Endodermal cell (in vitro differentiated cells): ENCODE results near the gene MYH14. TPM values are rescaled to one million over a fixed set of nuclear protein-coding genes. Genes with fewer than 3 reads are reported as not detected.
"Not testable (repeated sequence)": the region's sequence is repeated elsewhere in the genome, so short reads cannot be mapped to it uniquely, and the experiment has no call there.

Experiments used
- DNase-seq: peaks from one replicate; pipeline ENCODE4 v3.0.0-alpha.2; 2017
- H3K27ac ChIP-seq: 2 replicates; pipeline ENCODE4 v1.5.1; 2013; ENCODE audit warnings: mild to moderate bottlenecking, low read depth, low read length, moderate library complexity
- H3K27me3 ChIP-seq: 2 replicates; pipeline ENCODE4 v1.6.1; 2013; ENCODE audit warnings: mild to moderate bottlenecking, low read length, moderate library complexity; ENCODE audit not compliant: insufficient read depth, control insufficient read depth, poor library complexity, severe bottlenecking
- H3K36me3 ChIP-seq: 2 replicates; pipeline ENCODE4 v1.7.0; 2013; ENCODE audit warnings: mild to moderate bottlenecking, low read length, moderate library complexity; ENCODE audit not compliant: control insufficient read depth, insufficient read depth
- H3K4me1 ChIP-seq: one replicate; pipeline ENCODE4 v1.7.0; 2013; ENCODE audit warnings: low read length; ENCODE audit not compliant: control insufficient read depth, insufficient read depth
- H3K4me3 ChIP-seq: 2 replicates; pipeline ENCODE4 v1.5.1; 2013; ENCODE audit warnings: mild to moderate bottlenecking, low read length, moderate library complexity
- H3K9ac ChIP-seq: 2 replicates; pipeline ENCODE4 v1.6.1; 2013; ENCODE audit warnings: mild to moderate bottlenecking, low read length, moderate library complexity; ENCODE audit not compliant: poor library complexity, severe bottlenecking; ENCODE audit errors: extremely low read depth
- H3K9me3 ChIP-seq: 2 replicates; pipeline ENCODE4 v1.6.1; 2013; ENCODE audit warnings: mild to moderate bottlenecking, low read length, moderate library complexity; ENCODE audit not compliant: control insufficient read depth
- H3K27ac Mint-ChIP-seq: 2 replicates; pipeline ENCODE4 v1.8.0; 2020; ENCODE audit warnings: mixed read lengths
- H3K27me3 Mint-ChIP-seq: 2 replicates; pipeline ENCODE4 v1.8.0; 2021; ENCODE audit warnings: mild to moderate bottlenecking, mixed read lengths; ENCODE audit not compliant: insufficient read depth
- H3K36me3 Mint-ChIP-seq: 2 replicates; pipeline ENCODE4 v1.8.0; 2020; ENCODE audit warnings: low read depth, mixed read lengths
- H3K4me1 Mint-ChIP-seq: 2 replicates; pipeline ENCODE4 v1.8.0; 2020; ENCODE audit warnings: mixed read lengths
- H3K4me3 Mint-ChIP-seq: 2 replicates; pipeline ENCODE4 v1.8.0; 2020; ENCODE audit warnings: mild to moderate bottlenecking, moderate library complexity, mixed read lengths
- H3K9me3 Mint-ChIP-seq: 2 replicates; pipeline ENCODE4 v1.8.0; 2020; ENCODE audit warnings: mild to moderate bottlenecking, mixed read lengths
- CTCF ChIP-seq: fragments of 200-600 bp; sonication (generic); conservative IDR thresholded peaks from 2 replicates; pipeline ENCODE4 v1.5.0; 2021; ENCODE audit warnings: antibody characterized with exemption, mild to moderate bottlenecking
- WGBS, 2 experiments: methylation state at CpG; one replicate each; pipeline versions ENCODE4 v1.1.5 to v1.1.7; 2013; ENCODE audit warnings: missing lambda C conversion rate in 2 of 2, mixed read lengths in 1 of 2; ENCODE audit not compliant: insufficient coverage in 1 of 2, insufficient read length in 1 of 2; 5-methylcytosine and 5-hydroxymethylcytosine counted together
- total RNA-seq, 2 donors: library from RNA; stranded (reverse); fragmentation: NEBNext Ultra II Directional in 1 of 2; extraction: Animal tissue kit (Norgen Biotek cat#: 25700) in 1 of 2; gene quantifications; 2 replicates in 1 of 2; 3 replicates in 1 of 2; pipeline ENCODE4 v1.2.1, GENCODE V29; 2021

Gene MYH14
- total RNA-seq, 2 donors from 2014 or later, result 12.8 to 16.7 TPM

GRCh38 chr19:50344661-50345318 is 141.4 kb downstream of the MYH14 start:
- no peaks in the 10 kb centered on the region for H3K27me3 Mint-ChIP-seq
- peaks cover 10% of the 10 kb centered on the region for H3K9me3 Mint-ChIP-seq
- no peak for DNase-seq
- H3K4me3 Mint-ChIP-seq, result no peak overlapping the region
- no peak overlapping the region for H3K9ac ChIP-seq
- H3K27me3 ChIP-seq, result no peaks in the 10 kb centered on the region
- no peak for TF ChIP-seq CTCF
- peaks cover 19% of the 10 kb centered on the region for H3K36me3 Mint-ChIP-seq
- H3K36me3 ChIP-seq, result no peaks in the 10 kb centered on the region
- H3K4me1 ChIP-seq, result no peaks in the 10 kb centered on the region
- H3K27ac ChIP-seq, result no peak overlapping the region
- peaks cover 7% of the 10 kb centered on the region for H3K9me3 ChIP-seq
- H3K4me1 Mint-ChIP-seq, result no peaks in the 10 kb centered on the region
- H3K27ac Mint-ChIP-seq, result no peak overlapping the region
- no peak overlapping the region for H3K4me3 ChIP-seq
- WGBS, 2 experiments, result 73 to 79% methylated on average over 4 to 8 of the region's 8 CpGs

DNA sequence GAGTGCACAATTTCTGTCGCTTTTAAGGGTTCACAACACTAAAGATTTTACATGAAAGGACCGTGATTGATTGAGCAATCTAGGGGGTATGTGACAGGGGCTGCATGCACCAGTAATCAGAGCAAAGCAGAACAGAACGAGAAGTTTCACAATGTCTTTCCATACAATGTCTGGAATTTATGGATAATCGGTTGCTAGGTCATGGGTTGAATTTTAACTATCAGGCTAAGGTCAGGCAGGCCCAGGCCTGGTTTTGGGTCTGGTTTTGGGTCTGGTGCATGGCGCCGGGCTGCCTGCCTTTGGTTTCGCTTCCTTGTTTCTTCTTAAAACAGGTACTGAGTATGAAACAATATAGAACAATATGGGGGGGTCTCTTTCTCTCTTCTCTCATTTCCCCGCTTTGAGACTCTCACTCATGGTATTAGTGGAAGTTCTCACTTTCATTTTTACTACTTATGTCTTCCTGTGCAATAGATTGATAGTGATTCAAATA is 143.7 kb downstream of the MYH14 start:
- WGBS, 2 experiments, result 76 to 83% methylated on average over 2 to 7 of the region's 8 CpGs
- not testable (repeated sequence) for H3K9ac ChIP-seq, H3K27ac ChIP-seq, H3K27ac Mint-ChIP-seq, H3K4me1 Mint-ChIP-seq, H3K4me3 Mint-ChIP-seq, H3K27me3 ChIP-seq, H3K4me3 ChIP-seq, DNase-seq, H3K27me3 Mint-ChIP-seq, H3K9me3 ChIP-seq, H3K36me3 ChIP-seq, H3K9me3 Mint-ChIP-seq, H3K4me1 ChIP-seq
- peaks cover 12% of the 10 kb centered on the region for H3K36me3 Mint-ChIP-seq

DNA sequence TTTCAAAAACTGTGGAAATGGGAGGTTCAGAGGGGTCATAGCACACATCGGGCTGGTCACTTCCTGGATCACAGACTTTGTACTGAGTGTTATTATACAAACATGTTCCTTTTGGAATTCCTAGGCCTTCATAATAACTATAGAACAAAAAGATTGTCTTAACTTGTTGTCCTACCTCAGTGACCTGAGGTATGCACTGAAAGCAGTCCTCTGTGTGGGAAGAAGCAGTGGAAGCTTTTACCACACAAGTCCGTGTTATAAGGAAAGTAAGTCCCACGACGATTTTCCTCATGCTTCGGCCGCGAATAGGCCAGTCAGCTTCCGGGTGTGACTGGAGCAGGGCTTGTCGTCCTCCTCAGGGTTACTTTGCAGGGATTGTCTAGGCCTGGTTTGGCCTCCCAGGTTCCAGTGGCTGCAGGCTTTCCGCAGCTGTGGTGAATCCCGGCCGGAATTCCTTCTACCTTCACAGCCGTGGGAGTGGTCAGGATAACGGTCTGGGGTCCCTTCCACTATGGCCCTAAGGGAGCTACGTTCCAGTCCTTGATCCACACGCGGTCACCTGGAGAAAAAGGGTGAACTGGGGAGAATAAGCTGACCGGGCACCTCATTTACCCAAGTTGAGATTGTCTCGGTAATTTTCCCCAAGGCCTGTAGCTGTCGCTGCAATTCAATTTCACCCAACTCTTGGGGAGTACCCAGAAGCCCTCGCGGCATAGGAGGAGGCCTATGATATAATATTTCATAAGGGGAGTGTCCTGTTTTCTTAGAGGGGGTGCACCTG is 146.0 kb downstream of the MYH14 start:
- no peaks in the 10 kb centered on the region for H3K4me1 ChIP-seq
- Mint-ChIP-seq H3K36me3 (peaks cover 8% of the 10 kb centered on the region), H3K4me1 (no peaks in the 10 kb centered on the region), H3K27me3 (no peaks in the 10 kb centered on the region), H3K4me3 (no peak overlapping the region), H3K27ac (no peak overlapping the region), H3K9me3 (peaks cover 4% of the 10 kb centered on the region)
- no peak overlapping the region for H3K27ac ChIP-seq
- WGBS, 2 experiments, result 82 to 87% methylated on average over 15 to 22 of the region's 22 CpGs
- H3K9me3 ChIP-seq, result peaks cover 6% of the 10 kb centered on the region
- TF ChIP-seq CTCF, result peak; percentile 18
- DNase-seq, result no peak
- no peak overlapping the region for H3K9ac ChIP-seq
- no peaks in the 10 kb centered on the region for H3K36me3 ChIP-seq
- no peaks in the 10 kb centered on the region for H3K27me3 ChIP-seq
- no peak overlapping the region for H3K4me3 ChIP-seq
